Activated naive CD8-positive, alpha-beta T cell (primary cell): Measurements from ENCODE around the gene BAIAP2L1.
"Not testable (repeated sequence)": the region's sequence is repeated elsewhere in the genome, so short reads cannot be mapped to it uniquely, and the experiment has no call there.

Experiments used
- H3K27ac Mint-ChIP-seq: one replicate; pipeline ENCODE4 v1.8.0; 2021; ENCODE audit warnings: mixed read lengths
- H3K27me3 Mint-ChIP-seq: one replicate; pipeline ENCODE4 v1.8.0; 2021; ENCODE audit warnings: mixed read lengths
- H3K36me3 Mint-ChIP-seq: one replicate; pipeline ENCODE4 v1.8.0; 2021; ENCODE audit warnings: mixed read lengths
- H3K4me1 Mint-ChIP-seq: one replicate; pipeline ENCODE4 v1.8.0; 2021; ENCODE audit warnings: low read depth, mixed read lengths
- H3K4me3 Mint-ChIP-seq: one replicate; pipeline ENCODE4 v1.8.0; 2021; ENCODE audit warnings: mild to moderate bottlenecking, mixed read lengths
- H3K9me3 Mint-ChIP-seq: one replicate; pipeline ENCODE4 v1.8.0; 2021; ENCODE audit warnings: low read depth, mixed read lengths

BAIAP2L1 gene

GRCh38 chr7:98413655-98414054, 12.8 kb upstream of the BAIAP2L1 start:
- not testable (repeated sequence) for H3K4me3 Mint-ChIP-seq, H3K27ac Mint-ChIP-seq, H3K4me1 Mint-ChIP-seq, H3K9me3 Mint-ChIP-seq, H3K27me3 Mint-ChIP-seq, H3K36me3 Mint-ChIP-seq

DNA sequence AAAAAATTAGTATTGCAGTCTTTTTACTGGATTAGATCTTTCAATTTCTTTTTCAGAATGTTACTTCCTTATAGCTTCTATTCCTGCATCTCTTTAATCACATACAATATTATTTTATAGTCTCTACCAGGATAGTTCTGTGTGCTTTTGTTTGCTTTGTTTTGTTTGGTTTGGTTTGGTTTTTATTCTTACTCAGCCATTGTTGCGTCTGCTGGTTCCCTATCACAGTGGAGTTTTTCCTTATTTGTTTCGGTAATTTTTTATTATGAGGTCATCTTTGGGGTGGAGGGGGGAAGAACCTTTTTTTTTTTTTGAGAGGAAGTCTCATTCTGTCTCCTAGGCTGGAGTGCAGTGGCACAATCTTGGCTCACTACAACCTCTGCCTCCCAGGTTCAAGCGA, 9.0 kb upstream of the BAIAP2L1 start:
- H3K27ac Mint-ChIP-seq, result no peak overlapping the region
- no peaks in the 10 kb centered on the region for H3K9me3 Mint-ChIP-seq
- peaks cover 7% of the 10 kb centered on the region for H3K27me3 Mint-ChIP-seq
- no peak overlapping the region for H3K4me3 Mint-ChIP-seq
- H3K4me1 Mint-ChIP-seq, result no peaks in the 10 kb centered on the region
- H3K36me3 Mint-ChIP-seq, result no peaks in the 10 kb centered on the region

- not testable (repeated sequence) for H3K4me3 Mint-ChIP-seq, H3K9me3 Mint-ChIP-seq, H3K36me3 Mint-ChIP-seq, H3K27ac Mint-ChIP-seq, H3K4me1 Mint-ChIP-seq, H3K27me3 Mint-ChIP-seq
Measured at GRCh38 chr7:98408146-98408545, 7.3 kb upstream of the BAIAP2L1 start.

DNA sequence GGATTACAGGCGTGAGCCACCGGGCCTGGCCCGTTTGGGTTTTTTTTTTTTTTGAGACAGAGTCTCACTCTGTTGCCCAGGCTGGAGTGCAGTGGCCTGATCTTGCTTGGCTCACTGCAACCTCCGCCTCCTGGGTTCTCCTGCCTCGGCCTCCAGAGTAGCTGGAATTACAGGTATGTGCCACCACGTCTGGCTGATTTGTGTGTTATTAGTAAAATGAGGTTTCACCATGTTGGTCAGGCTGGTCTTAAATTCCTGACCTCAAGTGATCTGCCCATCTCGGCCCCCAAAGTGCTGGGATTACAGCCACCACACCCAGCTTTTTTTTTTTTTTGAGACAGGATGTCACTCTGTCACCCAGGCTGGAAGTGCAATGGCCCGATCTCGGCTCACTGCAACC, 5.9 kb upstream of the BAIAP2L1 start:
- no peak overlapping the region for H3K27ac Mint-ChIP-seq
- no peaks in the 10 kb centered on the region for H3K9me3 Mint-ChIP-seq
- no peaks in the 10 kb centered on the region for H3K4me1 Mint-ChIP-seq
- no peak overlapping the region for H3K4me3 Mint-ChIP-seq
- H3K27me3 Mint-ChIP-seq, result peaks cover 4% of the 10 kb centered on the region
- no peaks in the 10 kb centered on the region for H3K36me3 Mint-ChIP-seq

DNA sequence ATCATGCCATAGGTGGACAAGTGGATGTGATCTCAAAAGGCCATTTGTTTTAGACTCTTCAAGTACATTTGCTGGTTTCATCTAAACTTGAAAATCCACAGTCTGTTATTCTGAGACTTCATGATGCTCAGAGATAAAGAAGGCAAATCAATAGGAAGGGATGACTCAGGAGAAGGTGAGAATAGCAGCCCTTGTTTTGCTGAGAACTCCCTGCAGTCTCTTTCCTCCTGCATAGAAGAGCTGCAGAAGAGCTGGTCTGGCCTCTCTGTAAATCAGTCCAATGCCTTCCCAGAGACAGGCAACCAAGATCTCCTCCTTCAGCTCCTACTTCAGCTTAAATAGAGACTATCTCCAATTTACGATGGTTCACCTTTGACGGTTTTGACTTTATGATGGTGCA, 4.0 kb upstream of the BAIAP2L1 start:
- Mint-ChIP-seq H3K36me3 (no peaks in the 10 kb centered on the region), H3K4me3 (no peak overlapping the region), H3K27me3 (no peaks in the 10 kb centered on the region), H3K4me1 (peaks cover 3% of the 10 kb centered on the region), H3K9me3 (no peaks in the 10 kb centered on the region), H3K27ac (no peak overlapping the region)

DNA sequence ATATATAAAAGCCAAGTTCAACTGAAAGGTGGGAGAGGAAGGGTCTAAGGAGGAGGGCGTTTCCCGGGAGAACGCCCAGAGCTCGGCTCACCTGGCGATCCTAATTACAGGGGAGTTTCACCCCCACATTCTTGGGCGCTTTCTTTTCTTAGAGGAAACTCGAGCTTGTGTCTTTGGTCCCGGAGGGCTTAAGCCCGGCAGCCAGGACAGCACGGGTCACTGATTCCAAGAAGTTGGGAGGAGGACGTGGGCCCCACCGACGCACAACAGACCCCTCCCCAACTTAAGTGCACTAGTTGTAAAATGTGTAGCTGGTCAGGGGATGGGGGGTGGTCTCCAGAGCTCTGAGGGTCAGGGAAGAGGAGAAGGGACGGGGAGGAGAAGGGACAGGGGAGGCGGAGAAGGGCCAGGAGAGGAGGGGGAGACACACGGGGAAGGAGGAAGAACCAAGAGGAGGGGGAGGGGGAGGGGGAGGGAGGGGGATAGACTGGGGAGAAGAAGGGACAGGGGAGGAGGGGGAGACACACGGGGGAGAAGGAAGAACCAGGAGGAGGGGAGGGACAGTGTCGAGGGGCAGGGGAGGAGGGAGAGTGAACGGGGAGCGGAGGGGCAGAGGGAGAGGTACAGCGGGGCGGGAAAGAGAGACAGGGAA, 874 bp downstream of the BAIAP2L1 start:
- peaks cover 15% of the 10 kb centered on the region for H3K27me3 Mint-ChIP-seq
- peak overlapping the region; percentile 76 for H3K4me3 Mint-ChIP-seq
- H3K4me1 Mint-ChIP-seq, result peaks cover 5% of the 10 kb centered on the region
- no peaks in the 10 kb centered on the region for H3K9me3 Mint-ChIP-seq
- H3K36me3 Mint-ChIP-seq, result no peaks in the 10 kb centered on the region
- no peak overlapping the region for H3K27ac Mint-ChIP-seq

- Mint-ChIP-seq H3K36me3 (no peaks in the 10 kb centered on the region), H3K27ac (no peak overlapping the region), H3K4me3 (peak overlapping the region; percentile 76), H3K9me3 (no peaks in the 10 kb centered on the region), H3K4me1 (peaks cover 5% of the 10 kb centered on the region), H3K27me3 (peaks cover 15% of the 10 kb centered on the region)
Measured at GRCh38 chr7:98399462-98399861, 1.4 kb downstream of the BAIAP2L1 start.

- Mint-ChIP-seq H3K4me3 (no peak overlapping the region), H3K36me3 (no peaks in the 10 kb centered on the region), H3K4me1 (peaks cover 5% of the 10 kb centered on the region), H3K27ac (no peak overlapping the region), H3K9me3 (no peaks in the 10 kb centered on the region), H3K27me3 (peaks cover 15% of the 10 kb centered on the region)
Measured at GRCh38 chr7:98398567-98399372, 2.1 kb downstream of the BAIAP2L1 start.

DNA sequence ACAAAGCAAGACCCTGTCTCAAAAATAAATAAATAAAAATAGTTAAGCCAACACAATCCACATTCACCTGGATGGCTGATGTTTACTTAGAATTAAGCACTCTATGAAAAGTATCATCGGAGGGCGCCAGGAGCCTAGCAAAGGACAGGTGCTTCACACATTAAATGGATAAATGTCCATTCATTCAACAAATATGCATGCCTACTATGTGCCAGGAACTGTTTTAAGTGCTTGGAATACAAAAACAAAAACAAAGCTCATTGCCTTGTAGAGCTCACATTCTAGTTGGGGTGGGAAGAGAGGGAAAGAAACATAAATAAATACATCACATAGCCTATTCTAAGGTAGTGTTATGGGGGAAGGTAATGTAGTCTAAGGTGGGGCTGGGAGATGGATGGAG, 4.1 kb downstream of the BAIAP2L1 start:
- Mint-ChIP-seq H3K4me3 (no peak overlapping the region), H3K9me3 (no peaks in the 10 kb centered on the region), H3K4me1 (peaks cover 5% of the 10 kb centered on the region), H3K27ac (no peak overlapping the region), H3K27me3 (peaks cover 15% of the 10 kb centered on the region), H3K36me3 (no peaks in the 10 kb centered on the region)

DNA sequence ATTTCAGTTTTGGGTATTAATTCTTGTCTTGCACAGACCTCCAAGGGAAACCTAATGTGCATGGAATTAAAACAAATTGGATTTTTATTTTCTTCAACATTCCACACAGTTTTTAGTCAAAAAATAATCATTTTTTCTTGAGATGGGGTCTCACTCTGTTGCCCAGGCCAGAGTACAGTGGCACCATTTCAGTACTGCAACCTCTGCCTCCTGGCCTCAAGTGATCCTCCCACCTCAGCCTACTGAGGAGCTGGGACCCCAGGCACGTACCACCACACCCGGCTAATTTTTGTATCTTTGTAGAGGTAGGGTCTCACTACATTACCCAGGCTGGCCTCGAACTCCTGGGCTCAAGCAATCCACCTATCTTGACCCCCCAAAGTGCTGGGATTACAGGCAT, 4.9 kb downstream of the BAIAP2L1 start:
- Mint-ChIP-seq H3K9me3 (no peaks in the 10 kb centered on the region), H3K36me3 (no peaks in the 10 kb centered on the region)

GRCh38 chr7:98395481-98395880, 5.4 kb downstream of the BAIAP2L1 start:
- Mint-ChIP-seq H3K9me3 (no peaks in the 10 kb centered on the region), H3K36me3 (no peaks in the 10 kb centered on the region), H3K4me3 (no peak overlapping the region), H3K4me1 (peaks cover 4% of the 10 kb centered on the region), H3K27me3 (peaks cover 15% of the 10 kb centered on the region), H3K27ac (no peak overlapping the region)

More for the DNA sequence above, 4.9 kb downstream of the BAIAP2L1 start:
- Mint-ChIP-seq H3K4me3 (no peak overlapping the region), H3K27me3 (peaks cover 15% of the 10 kb centered on the region), H3K27ac (no peak overlapping the region), H3K4me1 (peaks cover 4% of the 10 kb centered on the region)

DNA sequence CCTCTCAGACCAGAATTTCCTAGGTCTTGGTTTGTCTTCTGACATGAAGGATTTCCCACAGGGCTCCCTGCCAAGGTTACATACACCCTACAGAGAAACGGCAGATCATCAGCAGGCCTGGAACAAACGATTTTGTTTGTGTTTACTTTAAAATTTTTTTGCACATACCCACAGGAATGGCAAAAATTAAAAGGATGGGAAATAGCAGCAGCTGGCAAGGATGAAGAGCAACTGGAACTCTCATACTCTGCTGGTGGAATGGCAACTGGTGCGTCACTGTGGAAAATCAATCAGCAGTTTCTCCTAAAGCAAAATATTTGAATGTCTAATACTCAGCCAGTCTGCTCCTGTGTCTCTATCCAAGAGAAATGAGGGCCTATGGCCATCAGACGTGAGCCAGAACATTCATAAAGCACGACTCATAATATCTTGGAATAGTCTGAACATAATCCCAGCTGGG, 6.5 kb downstream of the BAIAP2L1 start:
- Mint-ChIP-seq H3K9me3 (no peaks in the 10 kb centered on the region), H3K27ac (no peak overlapping the region), H3K4me3 (no peak overlapping the region), H3K4me1 (no peaks in the 10 kb centered on the region), H3K27me3 (peaks cover 11% of the 10 kb centered on the region), H3K36me3 (no peaks in the 10 kb centered on the region)

DNA sequence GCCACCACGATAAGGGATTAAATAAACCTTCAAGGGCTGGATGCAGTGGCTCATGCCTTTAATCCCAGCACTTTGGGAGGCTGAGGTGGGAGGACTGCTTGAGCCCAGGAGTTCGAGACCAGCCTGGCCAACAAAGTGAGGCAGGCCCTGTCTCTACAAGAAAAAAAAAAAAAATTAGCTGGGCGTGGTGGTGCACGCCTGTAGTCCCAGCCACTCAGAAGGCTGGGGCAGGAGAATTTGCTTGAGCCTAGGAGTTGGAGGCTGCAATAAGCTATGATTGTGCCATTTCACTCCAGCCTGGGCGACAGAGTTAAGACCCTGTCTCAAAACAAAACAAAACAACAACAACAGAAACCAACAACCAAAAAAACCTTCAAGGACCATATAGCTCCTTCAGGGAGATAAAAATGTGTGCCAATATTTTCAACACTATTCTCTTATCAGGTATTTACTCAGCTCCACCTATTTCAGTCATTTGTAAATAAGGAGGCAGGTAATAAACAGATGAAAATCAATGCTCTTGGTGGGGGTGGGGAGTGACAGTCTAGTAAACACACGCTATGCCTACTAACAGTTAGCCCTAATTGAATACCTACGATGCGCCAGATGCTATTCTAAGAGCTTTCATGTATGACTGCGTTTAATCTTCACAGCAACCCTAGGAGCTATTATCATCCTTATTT, 13.2 kb downstream of the BAIAP2L1 start:
- no peaks in the 10 kb centered on the region for H3K27me3 Mint-ChIP-seq
- no peaks in the 10 kb centered on the region for H3K36me3 Mint-ChIP-seq
- no peak overlapping the region for H3K27ac Mint-ChIP-seq
- H3K4me3 Mint-ChIP-seq, result no peak overlapping the region
- no peaks in the 10 kb centered on the region for H3K9me3 Mint-ChIP-seq
- H3K4me1 Mint-ChIP-seq, result no peaks in the 10 kb centered on the region

- no peak overlapping the region for H3K27ac Mint-ChIP-seq
Measured at GRCh38 chr7:98387131-98387530, 13.8 kb downstream of the BAIAP2L1 start.

DNA sequence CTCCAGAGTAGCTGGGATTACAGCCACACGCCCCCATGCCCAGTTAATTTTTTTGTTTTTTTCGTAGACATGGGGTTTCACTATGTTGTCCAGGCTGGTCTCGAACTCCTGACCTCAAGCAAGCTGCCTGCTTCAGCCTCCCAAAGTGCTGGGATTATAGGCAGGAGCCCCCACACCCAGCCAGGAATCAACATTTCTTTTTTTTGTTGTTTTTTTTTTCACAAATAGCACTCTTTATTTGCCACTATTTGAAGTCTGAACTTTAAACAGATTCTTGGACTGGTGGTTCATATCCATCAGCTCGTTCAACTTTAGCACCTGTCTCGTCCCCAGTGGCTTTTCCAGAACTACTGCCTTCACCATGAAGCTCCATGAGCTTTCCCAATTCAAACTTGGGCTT, 15.4 kb downstream of the BAIAP2L1 start:
- not testable (repeated sequence) for H3K27me3 Mint-ChIP-seq, H3K4me1 Mint-ChIP-seq, H3K36me3 Mint-ChIP-seq, H3K4me3 Mint-ChIP-seq, H3K9me3 Mint-ChIP-seq, H3K27ac Mint-ChIP-seq

More at GRCh38 chr7:98387131-98387530, 13.8 kb downstream of the BAIAP2L1 start:
- Mint-ChIP-seq H3K9me3 (no peaks in the 10 kb centered on the region), H3K4me3 (no peak overlapping the region), H3K36me3 (no peaks in the 10 kb centered on the region), H3K4me1 (no peaks in the 10 kb centered on the region), H3K27me3 (no peaks in the 10 kb centered on the region)
